ENCODE data around the gene SETDB1.

Gene SETDB1

DNA sequence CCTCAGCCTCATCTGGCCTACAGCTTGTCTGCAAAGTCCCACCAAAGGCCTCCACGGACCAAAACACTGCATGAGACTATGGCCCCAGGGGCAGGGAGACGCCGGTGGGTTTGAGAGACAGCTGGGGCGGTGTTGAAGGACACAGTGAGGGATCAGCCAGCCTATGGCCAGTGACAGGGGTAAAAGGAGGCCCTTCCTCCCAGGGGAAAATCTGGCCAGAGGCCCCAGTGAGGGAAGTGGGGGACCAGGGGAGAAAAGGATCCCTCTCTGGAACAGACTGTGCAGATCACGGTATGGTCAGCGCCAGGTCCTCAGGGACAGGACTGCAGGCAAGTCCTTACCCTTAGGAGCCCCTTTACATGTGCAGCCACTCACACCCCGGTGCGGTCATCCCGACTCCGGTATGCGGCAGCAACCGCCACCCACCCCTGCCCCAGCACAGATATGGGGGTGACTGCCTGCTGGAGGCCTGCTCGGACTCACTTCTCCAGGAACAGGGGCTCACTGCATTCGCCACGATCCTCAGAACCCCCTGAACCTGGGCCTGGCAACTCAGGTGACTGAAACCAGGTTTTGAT is 47.2 kb downstream of the SETDB1 start:
- H3K4me3 ChIP-seq (ENCODE audit: low read depth, low read length), result peak overlapping the region; percentile 83
- DNase-seq (ENCODE audit: low read depth), result no peak

DNA sequence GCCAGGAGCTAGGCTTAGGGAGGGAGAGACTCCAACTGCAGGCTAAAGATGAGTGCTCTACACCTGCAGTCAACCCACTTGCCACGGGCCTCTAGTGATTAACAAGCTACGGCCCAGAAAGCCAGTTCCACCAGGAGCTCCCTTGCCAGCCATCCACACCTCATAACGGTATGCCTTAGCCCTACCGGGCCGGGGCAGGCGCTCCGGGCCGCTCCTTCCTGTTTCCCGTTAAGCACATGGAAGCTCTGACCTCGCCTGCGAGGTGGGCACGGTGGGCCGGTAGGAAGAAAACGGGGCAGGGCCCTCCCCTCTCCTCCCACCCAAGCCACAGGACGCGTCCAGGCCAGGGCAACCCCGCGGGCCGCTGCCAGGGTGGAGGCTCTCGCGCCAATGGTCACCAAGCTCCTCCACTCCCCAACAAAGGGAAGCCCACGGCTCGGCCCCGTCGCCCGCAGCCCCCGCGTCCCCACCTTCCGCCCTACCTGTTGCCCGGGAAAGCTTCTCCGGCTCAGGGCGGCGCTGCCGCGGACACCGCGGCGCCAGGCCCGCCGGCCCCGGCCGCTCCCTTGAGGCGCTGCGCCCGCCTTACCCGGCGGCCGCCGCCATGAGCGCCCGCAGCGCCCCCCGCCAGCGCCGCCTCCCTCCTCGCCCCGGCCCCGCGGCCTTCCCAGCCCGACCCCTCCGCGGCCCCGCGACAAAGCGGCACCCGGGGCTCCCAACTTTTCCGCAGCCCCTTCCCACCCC is 47.8 kb downstream of the SETDB1 start:
- DNase-seq (ENCODE audit: low read depth), result no peak
- H3K4me3 ChIP-seq (ENCODE audit: low read depth, low read length), result peak overlapping the region; percentile 83

DNA sequence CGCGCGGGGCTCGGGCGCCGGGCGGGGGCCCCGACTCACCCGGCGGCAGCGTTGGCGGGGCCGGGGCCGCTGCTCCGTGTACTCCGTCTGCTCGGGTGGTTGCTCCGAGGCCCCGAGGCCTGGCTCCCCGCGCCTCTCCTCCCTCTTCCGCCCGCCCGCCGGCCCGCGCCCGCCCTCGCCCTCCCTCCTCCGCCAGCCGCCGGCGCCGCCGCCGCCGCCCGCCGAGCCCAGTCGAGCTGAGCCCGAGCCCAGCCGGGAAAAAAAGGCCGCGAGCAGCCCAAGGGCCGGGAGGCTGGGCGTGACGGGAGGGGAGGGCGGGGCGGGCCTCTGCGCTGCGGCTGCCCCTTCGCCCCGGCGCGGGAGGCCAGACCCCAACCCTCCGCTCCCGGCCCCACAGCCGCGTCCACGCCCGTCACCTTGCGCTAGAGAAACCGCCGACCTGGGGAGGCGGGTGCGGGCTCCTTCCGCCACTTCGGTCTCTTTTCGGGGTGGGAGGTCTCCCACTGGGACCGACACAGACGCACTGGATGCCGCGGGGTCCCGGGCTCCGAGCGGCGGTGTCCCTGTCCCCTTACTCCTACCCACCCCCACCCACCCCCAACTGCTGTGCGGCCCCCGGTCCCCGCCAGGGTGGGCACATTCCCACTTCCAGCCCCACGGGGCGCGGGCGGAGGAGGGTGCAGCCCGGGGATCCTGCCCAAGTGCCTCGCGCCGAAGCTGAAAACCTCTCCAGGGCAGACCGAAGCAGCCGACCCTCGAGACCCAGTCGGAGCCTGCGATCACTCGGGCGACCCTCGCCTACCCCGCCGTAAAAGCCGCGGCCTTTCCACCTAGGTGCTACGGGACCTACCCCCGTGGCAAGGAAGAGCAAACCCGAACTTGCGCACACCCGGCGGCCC is 48.7 kb downstream of the SETDB1 start, which contains the start of gene CERS2:
Gene CERS2 (minus strand): TSS at position 256 of the 899 bp plus-strand sequence. CDS start 5,745 bp downstream, outside the sequence.
- peak within 1 kb of the TSS; percentile 83 for H3K4me3 ChIP-seq (ENCODE audit: low read depth, low read length)
- DNase-seq (ENCODE audit: low read depth), result peak; percentile 31

DNA sequence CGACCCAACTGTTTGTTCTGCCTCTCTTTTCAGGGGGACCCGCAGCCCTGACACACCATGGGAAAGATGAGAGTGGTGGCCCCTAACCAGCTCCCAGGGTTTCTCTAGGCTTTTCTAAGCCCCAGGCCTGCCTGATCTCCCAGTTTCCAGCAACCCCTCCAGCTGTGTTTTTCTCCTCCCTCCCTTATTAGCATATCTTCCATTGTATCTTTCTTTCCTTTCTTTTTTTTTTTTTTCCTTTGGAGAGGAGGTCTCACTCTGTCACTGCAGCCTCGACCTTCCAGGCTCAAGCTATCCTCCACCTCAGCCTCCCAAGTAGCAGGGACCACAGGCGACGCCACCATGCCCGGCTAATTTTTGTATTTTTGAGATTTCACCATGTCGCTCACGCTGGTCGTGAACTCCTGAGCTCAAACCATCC is 50.2 kb downstream of the SETDB1 start:
- no peak overlapping the region for H3K4me3 ChIP-seq (ENCODE audit: low read depth, low read length)
- no peak for DNase-seq (ENCODE audit: low read depth)

DNA sequence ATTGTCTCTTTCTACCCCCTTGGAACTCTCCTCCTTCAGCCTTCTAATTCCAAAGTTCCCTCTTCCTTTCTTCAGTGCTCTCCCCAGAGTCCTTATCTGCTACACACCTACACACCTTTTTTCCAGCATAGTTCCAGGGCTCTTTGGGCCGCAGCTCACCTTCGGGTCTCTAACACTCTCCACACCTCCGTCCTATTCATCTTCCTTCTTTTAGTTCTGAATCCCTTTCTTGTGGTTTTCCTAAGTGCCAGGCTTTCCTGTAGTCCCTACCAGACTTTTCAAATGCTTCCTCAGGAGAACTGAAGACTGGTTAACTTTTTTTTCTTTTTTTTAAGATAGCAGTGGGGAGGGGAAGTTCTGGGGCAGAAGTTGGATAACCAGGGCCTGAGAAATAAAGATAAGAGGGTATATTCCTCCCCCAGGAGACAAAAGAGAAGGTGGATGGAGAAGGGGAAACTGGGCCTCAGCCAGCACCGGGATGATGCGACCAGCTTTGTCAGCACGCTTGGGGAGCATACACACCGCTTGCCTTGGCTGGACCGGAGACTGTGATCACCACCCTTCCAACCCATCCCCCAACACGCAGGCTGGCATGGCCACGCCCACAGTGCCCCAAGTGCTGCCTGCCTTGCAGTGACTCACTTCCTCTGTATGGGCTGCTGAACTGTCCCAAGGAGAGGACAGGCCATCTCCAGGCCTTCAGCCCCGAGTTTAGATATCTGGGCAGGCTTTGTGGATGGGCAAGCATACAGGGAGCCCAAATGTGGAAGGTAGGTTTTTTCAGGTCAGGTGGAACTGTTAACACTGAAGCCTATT is 50.9 kb downstream of the SETDB1 start:
- DNase-seq (ENCODE audit: low read depth), result no peak
- H3K4me3 ChIP-seq (ENCODE audit: low read depth, low read length), result no peak overlapping the region

DNA sequence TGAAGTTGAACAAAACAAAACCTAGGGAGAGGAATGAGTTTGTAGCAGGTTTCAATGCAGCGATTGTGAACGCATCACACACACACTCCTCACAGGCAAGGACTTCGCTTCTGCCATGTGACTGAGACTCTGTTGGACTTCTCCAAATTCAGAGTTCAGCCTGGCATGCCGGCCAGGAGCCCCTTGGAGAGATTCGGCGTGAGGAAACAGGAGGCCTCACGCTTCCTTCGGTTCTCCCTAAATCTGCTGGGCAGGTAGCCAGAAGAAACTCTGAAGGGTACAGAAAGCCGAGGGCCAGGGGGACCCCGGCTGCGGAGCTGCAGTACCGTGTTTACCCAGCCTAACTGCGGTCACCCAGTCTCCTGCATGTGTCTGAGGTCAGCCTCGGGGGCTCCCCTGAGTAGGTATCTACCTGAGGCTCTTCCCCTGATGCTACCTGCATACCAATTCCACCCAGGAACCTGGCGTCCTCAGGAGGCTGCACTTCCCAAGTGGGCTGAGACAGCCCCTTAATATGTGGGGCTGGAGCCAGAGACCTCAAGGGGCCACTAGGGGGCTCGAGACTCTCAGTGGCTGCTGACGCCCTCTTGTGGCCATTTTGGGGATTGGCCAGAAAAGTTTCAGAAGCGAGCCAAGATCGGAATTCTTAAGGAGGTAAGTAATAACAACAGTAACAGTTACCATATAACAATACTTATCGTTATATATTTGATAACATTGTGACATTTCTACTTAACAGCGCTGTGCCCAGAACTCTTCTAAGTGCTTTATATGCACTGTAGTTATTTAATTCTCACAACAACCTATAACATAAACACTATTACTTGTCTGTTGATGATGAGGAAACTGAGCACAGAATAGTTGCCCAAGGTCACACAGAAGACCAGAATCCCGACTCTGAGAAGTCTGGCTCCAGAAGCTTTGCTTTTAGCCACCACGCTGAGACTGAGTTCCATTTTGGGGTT is 53.2 kb downstream of the SETDB1 start:
- H3K4me3 ChIP-seq (ENCODE audit: low read depth, low read length), result no peak overlapping the region
- peak; percentile 44 for DNase-seq (ENCODE audit: low read depth)

DNA sequence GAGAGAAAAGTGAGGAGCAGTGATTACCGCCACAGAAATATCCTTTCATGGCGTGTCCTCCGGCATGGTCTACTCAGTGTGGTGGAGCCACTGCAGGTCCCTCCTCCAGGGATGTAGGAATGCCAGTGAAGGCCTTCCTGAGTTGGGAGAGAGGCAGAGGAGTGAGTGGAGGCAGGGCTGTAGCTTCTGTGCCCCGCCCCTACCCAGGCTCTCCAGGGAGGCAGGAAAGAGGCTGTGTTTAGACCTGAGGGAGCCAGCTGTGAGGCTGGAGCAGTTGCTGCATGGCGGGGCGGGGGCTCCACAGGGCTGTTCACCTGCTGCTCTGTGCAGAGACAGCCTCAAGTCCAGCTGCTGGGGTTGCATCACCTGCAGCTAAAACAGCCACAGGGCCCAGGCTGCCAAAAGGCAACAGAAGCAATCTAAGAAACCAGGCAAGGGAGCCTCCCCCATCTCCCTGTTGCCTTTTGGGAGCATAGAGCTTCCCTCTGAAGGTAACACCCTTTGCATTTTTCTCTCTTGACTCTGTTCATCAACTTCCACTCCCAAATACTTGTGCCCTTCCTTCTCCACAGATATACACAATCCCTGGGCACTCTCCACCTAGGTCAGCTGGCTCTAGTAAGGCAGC is 55.1 kb downstream of the SETDB1 start:
- no peak for DNase-seq (ENCODE audit: low read depth)
- no peak overlapping the region for H3K4me3 ChIP-seq (ENCODE audit: low read depth, low read length)

DNA sequence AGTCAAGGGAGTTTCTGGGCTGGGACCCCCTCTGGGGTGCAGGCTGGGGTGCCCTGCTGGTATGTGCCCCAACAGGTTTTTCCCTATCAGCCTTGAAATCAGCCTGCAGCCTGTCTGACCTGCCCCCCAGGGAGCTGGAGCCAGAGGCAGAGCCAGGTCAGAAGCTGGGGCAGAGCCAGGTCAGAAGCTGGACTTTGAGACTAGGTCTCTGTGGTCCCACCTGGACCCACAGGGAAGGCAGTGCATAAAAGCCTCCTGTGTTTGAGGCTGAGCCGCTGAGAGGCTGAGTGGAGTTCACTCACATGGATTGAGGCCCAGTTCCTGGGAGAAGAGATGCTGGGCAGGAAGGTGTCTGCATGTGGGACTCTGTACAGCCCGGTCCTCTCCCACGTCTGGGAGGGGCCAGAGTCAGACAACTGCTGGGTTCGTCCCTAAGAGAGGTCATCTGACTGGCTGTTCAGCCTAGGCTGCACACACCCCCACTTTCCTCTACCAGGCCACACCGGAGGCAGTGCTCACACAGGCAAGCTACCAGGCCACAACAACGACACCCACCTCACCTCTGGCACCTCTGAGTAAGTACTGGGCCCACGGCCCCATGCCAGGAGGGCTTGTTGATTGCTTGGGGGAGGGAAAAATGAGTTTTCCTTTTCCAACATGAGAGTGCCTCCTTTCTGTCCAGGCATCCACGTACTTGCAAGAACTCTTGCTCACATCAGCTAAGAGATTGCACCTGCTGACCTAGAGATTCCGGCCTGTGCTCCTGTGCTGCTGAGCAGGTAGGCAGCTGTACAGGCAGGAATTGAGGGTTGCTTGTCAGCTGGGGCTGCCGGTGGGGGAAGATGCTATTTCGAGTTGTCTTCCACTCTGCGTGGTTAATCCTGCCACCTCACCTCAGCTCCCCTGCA is 55.9 kb downstream of the SETDB1 start, which contains the start of gene ANXA9:
Gene ANXA9 (plus strand): TSS at position 488 of the 908 bp plus-strand sequence. CDS start 814 bp downstream, outside the sequence.
- no peak within 1 kb of the TSS for H3K4me3 ChIP-seq (ENCODE audit: low read depth, low read length)
- no peak for DNase-seq (ENCODE audit: low read depth)

DNA sequence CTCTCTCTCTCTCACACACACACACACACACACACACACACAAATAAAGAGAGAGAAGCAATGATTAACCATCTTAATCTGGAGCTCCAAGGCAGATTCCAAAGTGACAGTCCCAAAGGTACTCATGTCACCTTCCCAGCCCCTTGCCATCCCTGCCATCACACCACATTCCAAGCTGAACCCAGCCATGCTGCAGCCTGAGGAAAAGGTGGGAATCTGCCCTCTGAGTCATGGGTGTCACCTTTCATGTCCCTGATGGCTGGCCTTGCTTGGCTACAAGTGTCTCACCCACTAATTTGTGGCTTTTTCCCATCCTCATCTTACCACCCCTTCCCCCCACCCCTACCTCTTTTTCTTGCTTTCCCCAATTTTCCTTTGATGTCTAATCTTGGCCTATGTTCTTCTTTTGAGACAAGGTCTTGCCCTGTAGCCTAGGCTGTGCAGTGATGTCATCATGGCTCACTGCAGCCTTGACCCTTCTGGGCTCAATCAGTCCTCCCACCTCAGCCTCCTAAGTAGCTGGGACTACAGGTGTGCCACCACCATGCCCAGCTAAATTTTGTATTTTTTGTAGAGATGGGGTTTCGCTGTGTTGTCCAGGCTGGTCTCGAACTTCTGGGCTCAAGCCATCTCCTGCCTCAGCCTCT is 59.1 kb downstream of the SETDB1 start:
- no peak overlapping the region for H3K4me3 ChIP-seq (ENCODE audit: low read depth, low read length)

DNA sequence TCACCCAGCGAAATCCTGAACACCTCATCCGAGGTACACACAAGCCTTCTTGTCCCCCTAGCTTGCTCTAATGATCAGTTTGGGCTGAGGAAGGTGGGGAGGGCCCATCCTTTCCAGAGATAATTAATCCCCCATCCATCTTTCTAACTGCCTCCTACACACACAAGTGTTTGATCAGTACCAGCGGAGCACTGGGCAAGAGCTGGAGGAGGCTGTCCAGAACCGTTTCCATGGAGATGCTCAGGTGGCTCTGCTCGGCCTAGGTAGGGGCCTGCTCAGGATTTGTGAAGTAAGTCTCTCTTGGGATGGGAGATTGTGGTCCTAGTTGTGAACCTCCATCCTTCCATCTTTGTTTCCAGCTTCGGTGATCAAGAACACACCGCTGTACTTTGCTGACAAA is 61.8 kb downstream of the SETDB1 start:
- H3K4me3 ChIP-seq (ENCODE audit: low read depth, low read length), result no peak overlapping the region
- DNase-seq (ENCODE audit: low read depth), result no peak

More for the DNA sequence above, 59.1 kb downstream of the SETDB1 start:
- no peak for DNase-seq (ENCODE audit: low read depth)

DNA sequence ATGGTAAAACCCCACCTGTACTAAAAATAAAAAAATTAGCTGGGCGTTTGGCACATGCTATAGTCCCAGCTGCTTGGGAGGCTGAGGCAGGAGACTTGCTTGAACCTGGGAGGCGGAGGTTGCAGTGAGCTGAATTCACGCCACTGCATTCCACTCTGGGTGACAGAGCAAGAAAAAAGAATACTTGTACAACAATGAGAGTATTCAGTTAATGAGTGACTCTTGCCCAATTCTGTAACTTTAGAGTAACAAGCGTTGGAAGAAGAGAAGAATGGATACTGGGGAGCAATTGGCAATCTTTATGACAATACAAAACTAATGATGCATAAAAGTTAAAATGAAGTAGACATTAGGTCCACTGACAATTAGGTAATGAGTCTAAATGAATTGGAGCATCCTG is 66.5 kb downstream of the SETDB1 start:
- DNase-seq (ENCODE audit: low read depth), result no peak
- no peak overlapping the region for H3K4me3 ChIP-seq (ENCODE audit: low read depth, low read length)

DNA sequence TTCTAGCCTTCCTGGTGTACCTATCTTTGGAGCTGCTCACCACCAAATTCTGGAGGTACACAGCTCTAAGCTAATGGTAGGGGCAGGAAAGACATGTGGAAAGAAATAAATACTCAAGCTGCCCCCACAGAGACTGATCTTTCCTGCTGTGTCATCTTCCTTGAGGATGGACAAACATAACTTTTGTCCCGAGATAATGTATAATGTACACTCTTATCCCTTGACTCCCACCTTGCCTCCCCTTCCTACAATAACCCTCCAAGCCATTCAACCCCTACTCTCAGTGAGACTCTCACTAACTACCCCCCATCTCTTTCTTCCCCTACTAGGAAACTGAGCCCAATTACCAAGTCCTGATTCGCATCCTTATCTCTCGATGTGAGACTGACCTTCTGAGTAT is 68.1 kb downstream of the SETDB1 start:
- no peak for DNase-seq (ENCODE audit: low read depth)
- H3K4me3 ChIP-seq (ENCODE audit: low read depth, low read length), result no peak overlapping the region

DNA sequence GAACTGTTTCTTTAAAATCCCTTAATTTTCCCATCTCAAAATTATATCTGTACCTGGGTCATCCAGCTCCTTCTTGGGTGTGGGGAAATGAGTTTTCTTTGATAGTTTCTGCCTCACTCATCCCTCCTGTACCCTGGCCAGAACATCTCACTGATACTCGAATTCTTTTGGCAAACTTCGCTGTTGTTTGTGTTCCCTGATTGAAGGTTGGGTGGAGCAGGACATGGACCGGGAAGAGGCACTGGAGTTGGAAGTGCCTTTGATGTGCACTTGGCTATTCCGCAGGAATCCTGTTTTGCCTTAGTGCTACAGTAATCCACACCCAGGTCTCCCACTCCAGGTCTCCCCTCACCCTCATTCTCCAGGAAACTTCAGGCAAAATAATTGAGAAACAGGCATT is 69.3 kb downstream of the SETDB1 start:
- no peak for DNase-seq (ENCODE audit: low read depth)
- no peak overlapping the region for H3K4me3 ChIP-seq (ENCODE audit: low read depth, low read length)

DNA sequence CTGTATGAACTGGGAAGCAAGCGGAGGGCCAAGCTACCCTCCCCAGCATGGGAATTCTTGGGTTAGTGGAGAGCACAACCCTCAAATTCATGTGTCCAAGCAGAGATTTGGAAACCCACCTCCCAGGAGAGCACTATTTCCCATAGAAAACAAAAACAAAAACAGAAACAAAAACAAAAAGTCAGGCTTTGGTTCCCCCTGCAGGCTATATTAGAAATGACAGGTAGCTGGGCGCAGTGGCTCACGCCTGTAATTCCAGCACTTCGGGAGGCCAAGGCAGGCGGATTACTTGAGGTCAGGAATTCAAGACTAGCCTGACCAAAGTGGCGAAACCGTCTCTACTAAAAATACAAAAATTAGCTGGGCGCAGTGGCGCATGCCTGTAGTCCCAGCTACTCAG is 69.7 kb downstream of the SETDB1 start:
- no peak for DNase-seq (ENCODE audit: low read depth)
- H3K4me3 ChIP-seq (ENCODE audit: low read depth, low read length), result no peak overlapping the region

DNA sequence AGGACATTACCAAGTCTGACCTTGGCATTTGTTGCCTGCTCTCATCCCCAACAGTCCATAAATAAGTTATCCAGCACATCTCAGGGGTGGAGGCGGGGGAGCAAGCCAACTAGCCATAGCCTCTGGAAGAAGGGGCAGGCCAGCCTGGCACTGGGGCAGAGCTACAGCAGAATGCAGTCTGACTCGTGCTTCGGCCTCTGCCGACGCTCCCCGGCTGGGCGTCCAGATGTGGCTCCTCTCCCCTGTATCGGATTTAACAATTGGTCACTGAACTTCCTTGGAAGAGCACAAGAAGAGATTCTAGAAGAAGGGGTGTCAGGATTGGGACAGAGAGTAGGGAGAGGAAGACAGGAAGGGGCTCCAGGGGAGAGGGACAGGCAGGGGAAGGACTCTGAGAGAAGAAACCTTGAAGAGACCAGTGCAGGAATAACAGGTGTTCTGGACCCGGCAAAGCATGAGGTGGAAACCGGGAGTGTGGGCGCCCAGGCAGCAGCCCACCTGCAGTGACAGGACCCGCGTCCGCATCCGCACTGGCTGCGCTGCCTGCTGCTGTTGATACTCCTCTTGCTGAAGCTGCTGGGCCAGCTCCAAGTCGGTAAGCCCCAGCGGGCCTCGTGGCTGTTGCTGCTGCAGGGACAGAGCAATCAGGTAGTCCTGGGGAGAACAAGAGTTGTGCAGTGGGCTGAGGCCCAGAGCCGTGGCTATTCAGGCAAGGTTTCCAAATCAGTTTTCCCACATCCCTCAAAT is 71.1 kb downstream of the SETDB1 start:
- no peak overlapping the region for H3K4me3 ChIP-seq (ENCODE audit: low read depth, low read length)
- no peak for DNase-seq (ENCODE audit: low read depth)

DNA sequence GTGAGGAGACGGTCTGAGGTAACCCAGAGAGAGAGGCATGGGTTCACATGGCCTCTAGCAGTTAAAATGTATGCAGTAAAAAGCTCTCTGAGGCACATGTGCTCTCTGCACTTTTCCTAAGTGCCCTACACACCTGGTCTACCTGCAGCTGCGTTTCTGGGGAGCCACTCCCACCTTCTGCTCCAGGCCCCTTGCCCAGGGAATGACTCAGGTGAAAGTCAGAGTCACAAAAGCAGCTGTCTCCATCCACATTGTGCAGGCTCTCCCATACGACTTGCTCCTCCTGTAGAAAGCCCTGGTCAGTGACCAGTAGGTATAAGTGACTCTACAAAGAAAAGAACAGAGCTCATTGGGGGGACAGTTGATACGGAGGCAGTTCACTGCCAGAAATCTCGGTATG is 71.8 kb downstream of the SETDB1 start:
- no peak for DNase-seq (ENCODE audit: low read depth)
- no peak overlapping the region for H3K4me3 ChIP-seq (ENCODE audit: low read depth, low read length)
